Esophagus (tissue), 2 donors: ENCODE data around the gene MED4. TPM values are rescaled to one million over a fixed set of nuclear protein-coding genes. Genes with fewer than 3 reads are reported as not detected.

ENCODE experiments used
- H3K27ac ChIP-seq, 2 donors: one replicate each; pipeline ENCODE4 v1.5.1; 2013; ENCODE audit warnings: low read depth in 2 of 2, mild to moderate bottlenecking in 2 of 2, inconsistent platforms in 1 of 2, low read length in 1 of 2, moderate library complexity in 1 of 2
- H3K27me3 ChIP-seq, 2 donors: one replicate each; pipeline ENCODE4 v1.6.1; 2013; ENCODE audit warnings: low read length in 2 of 2, control low read depth in 1 of 2, mild to moderate bottlenecking in 1 of 2; ENCODE audit not compliant: insufficient read depth in 2 of 2, control insufficient read depth in 1 of 2
- H3K36me3 ChIP-seq, 2 donors: one replicate each; pipeline ENCODE4 v1.6.1; 2013; ENCODE audit warnings: low read length in 1 of 2; ENCODE audit not compliant: control insufficient read depth in 2 of 2, insufficient read depth in 2 of 2
- H3K4me1 ChIP-seq, 2 donors: one replicate each; pipeline ENCODE4 v1.6.1; 2013; ENCODE audit warnings: low read length in 1 of 2; ENCODE audit not compliant: control insufficient read depth in 2 of 2, insufficient read depth in 2 of 2
- H3K4me3 ChIP-seq, 2 donors: one replicate each; pipeline ENCODE4 v1.5.1; 2013; ENCODE audit warnings: low read length in 2 of 2, mild to moderate bottlenecking in 2 of 2, low read depth in 1 of 2, moderate library complexity in 1 of 2
- H3K9me3 ChIP-seq, 2 donors: one replicate each; pipeline ENCODE4 v1.6.1; 2013; ENCODE audit warnings: mild to moderate bottlenecking in 2 of 2, low read depth in 1 of 2, low read length in 1 of 2, moderate library complexity in 1 of 2; ENCODE audit not compliant: control insufficient read depth in 2 of 2, insufficient read depth in 1 of 2
- WGBS, 2 donors: extraction: QIAGEN DNeasy Blood & Tissue Kit; methylation state at CpG; one replicate each; pipeline ENCODE4 v1.1.7; 2013; 5-methylcytosine and 5-hydroxymethylcytosine counted together
- polyA plus RNA-seq, 2 donors: library from polyadenylated mRNA; stranded (reverse); fragments of 200-250 nt; gene quantifications; one replicate each; pipeline ENCODE4 v1.2.3, GENCODE V29; 2013
- donor health status: healthy with polysubstance abuse.
- donor health status: Bipolar disorder and iron deficiency.

Gene MED4, protein sequence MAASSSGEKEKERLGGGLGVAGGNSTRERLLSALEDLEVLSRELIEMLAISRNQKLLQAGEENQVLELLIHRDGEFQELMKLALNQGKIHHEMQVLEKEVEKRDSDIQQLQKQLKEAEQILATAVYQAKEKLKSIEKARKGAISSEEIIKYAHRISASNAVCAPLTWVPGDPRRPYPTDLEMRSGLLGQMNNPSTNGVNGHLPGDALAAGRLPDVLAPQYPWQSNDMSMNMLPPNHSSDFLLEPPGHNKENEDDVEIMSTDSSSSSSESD
- polyA plus RNA-seq = 10 to 100 TPM; 48.9 to 49.7 TPM

DNA sequence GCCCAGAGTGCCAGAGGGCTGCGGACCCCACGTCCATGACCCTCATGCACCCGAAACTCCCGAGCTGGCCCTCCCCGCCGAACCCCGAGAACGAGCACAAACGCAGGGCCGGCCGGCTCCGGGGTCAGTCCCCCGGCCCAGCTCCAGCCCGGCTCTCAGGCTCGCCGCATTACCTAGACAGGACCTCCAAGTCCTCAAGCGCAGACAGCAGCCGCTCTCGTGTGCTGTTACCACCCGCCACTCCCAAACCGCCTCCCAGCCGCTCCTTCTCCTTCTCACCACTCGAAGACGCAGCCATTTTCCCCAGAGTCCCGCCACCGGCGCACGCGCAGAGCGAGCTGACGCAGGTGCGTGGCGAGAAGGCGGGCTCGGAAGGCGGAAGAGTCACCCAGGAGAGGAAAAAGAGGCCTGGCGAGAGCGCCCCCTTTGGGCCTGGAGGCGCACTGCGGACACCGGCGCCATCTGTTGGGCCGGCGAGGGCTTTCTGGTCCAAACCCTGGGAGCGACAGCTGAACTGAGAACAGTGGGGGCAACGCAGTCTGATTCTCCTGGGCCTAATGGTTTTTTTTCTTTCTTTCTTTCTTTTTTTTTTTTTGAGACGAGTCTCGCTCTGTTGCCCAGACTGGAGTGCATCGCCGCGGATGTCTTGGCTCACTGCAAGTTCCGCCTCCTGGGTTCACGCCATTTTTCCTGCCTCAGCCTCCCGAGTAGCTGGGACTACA is at the start of gene MED4:
TSS of gene MED4 (minus strand) at position 324 of the 722 bp plus-strand sequence. CDS start at position 298, 26 bp downstream.
- peaks cover 3% of the 10 kb centered on the region in 2 donors for H3K4me1 ChIP-seq
- WGBS, 2 donors = 8 to 10% methylated on average over 54 of the region's 54 CpGs
- H3K27ac ChIP-seq = peak within 1 kb of the TSS; percentile 72 to 77

DNA sequence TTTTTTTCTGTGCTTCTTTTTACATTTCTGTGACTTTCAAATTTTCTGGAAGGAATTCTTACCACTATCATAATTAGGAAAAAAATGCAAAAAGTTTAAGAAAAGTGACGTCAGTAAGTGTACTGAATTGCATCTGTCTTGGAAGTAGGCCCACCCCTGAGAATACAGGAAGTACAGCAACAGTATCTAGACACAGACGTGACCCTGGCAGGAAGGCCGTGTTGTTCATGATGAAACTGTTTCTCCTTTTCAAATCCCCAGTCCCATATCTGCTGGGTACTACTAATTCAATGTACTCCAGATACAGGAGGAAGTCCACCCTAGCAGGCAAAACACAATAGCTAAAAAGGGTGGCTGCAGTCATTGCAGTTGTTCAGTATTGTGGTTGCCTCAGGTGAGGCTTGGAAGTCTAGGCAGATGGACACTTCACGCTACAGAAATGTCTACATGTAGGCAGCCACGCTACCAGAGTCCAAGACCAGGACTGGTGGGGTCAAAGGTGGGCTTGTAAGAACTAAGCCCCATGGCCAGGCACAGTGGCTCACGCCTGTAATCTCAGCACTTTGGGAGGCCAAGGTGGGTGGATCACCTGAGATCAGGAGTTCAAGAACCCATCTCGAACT is 49.6 kb upstream of the MED4 start:
- Histone ChIP-seq H3K36me3 (no peaks in the 10 kb centered on the region), H3K27ac (peak overlapping the region in 1 of 2 donors; percentile 24), H3K4me1 (no peaks in the 10 kb centered on the region), H3K27me3 (no peaks in the 10 kb centered on the region), H3K9me3 (no peaks in the 10 kb centered on the region), H3K4me3 (no peak overlapping the region)
- WGBS, 2 donors = 75 to 77% methylated on average over 7 of the region's 7 CpGs

More for the DNA sequence above, at the start of gene MED4:
- no peaks in the 10 kb centered on the region for H3K9me3 ChIP-seq
- no peaks in the 10 kb centered on the region for H3K36me3 ChIP-seq
- H3K27me3 ChIP-seq = no peaks in the 10 kb centered on the region
- peak within 1 kb of the TSS; percentile 91 to 94 for H3K4me3 ChIP-seq

DNA sequence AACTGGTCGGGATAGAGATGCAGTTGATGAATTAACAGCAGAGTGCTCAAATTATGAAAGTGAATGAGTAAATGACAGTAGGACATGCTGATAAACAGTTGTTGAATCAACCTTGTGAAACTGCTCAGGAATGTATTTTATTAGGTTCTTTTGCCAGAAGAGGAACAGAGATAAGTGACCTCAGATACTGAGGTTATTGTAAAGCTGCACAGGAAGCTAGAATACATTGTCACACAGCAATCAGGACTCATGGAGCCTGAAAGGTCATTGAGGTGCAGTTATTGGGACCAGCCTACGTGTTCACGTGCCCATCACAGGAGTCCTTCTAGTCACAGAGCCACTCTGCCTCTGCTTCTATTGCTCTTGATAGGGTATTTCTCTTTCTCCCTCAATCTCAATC is 47.5 kb upstream of the MED4 start:
- no peaks in the 10 kb centered on the region for H3K27me3 ChIP-seq
- H3K36me3 ChIP-seq = no peaks in the 10 kb centered on the region
- no peaks in the 10 kb centered on the region for H3K9me3 ChIP-seq
- WGBS, 2 donors = 77 to 87% methylated on average over 3 of the region's 3 CpGs
- H3K4me3 ChIP-seq = no peak overlapping the region
- H3K4me1 ChIP-seq = no peaks in the 10 kb centered on the region
- H3K27ac ChIP-seq = no peak overlapping the region

DNA sequence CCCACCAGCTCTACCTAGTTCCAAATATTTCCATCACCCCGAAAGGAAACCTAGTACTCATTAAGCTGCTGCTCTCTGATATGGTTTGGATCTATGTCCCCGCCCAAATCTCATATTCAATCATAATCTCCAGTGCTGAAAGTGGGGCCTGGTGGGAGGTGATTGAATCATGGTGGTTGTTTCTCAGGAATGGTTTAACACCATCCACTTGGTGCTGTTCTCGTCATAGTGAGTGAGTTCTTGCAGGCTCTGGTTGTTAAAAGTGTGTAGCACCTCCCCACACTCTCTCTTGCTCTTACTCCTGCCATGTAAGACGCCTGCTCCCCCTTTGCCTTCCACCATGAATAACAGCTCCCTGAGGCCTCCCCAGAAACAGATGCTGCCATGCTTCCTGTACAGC is 43.4 kb upstream of the MED4 start:
- Histone ChIP-seq H3K4me3 (no peak overlapping the region), H3K9me3 (no peaks in the 10 kb centered on the region), H3K27ac (no peak overlapping the region), H3K27me3 (no peaks in the 10 kb centered on the region), H3K36me3 (no peaks in the 10 kb centered on the region), H3K4me1 (no peaks in the 10 kb centered on the region)
- 92 to 94% methylated on average over 4 of the region's 4 CpGs for WGBS, 2 donors

DNA sequence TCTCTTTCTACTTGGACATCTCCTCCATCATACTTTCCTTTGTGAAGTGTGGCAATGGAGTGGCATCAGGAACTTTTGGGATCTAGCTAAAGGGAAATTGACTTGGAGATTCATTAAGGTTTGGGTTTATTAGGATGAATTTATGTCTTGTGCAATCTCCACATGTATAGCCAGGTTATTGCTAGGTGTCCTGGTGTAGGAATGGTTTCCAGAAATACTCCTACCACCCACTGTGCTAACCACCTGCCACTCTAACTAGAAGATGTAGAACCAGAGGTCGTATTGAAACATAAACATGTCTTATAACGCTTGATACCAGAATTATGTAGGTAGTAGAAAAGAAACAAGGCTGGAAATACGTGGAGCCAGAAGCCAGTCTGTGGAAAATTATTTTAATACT is 38.1 kb upstream of the MED4 start:
- no peak overlapping the region for H3K27ac ChIP-seq
- no peaks in the 10 kb centered on the region for H3K27me3 ChIP-seq
- H3K4me1 ChIP-seq = no peaks in the 10 kb centered on the region
- WGBS, 2 donors = 68 to 75% methylated on average over 3 of the region's 3 CpGs
- no peaks in the 10 kb centered on the region for H3K36me3 ChIP-seq
- H3K4me3 ChIP-seq = no peak overlapping the region
- no peaks in the 10 kb centered on the region for H3K9me3 ChIP-seq

DNA sequence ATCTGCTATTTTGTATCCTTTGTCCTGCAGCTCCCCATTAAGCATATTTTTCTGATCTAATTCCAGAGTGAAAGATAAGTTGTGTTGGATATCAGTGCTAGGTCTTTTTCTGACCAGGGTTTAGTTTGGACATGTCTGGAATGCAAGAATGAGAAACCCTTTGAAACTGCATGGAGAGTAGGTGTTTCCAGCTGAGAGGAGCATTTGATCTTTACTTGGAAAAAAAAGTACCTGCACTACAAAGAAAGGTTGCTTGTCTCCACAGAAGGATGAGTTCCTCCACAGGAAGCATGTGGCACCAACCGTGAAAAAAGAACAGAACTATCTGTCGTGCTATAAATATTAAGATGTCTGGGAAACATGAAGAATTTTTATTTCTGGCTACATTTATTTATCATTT is 36.6 kb upstream of the MED4 start:
- Histone ChIP-seq H3K27ac (no peak overlapping the region), H3K36me3 (no peaks in the 10 kb centered on the region), H3K9me3 (no peaks in the 10 kb centered on the region), H3K4me3 (no peak overlapping the region), H3K27me3 (no peaks in the 10 kb centered on the region), H3K4me1 (no peaks in the 10 kb centered on the region)
- WGBS, 2 donors = 29 to 55% methylated on average over 2 of the region's 2 CpGs

DNA sequence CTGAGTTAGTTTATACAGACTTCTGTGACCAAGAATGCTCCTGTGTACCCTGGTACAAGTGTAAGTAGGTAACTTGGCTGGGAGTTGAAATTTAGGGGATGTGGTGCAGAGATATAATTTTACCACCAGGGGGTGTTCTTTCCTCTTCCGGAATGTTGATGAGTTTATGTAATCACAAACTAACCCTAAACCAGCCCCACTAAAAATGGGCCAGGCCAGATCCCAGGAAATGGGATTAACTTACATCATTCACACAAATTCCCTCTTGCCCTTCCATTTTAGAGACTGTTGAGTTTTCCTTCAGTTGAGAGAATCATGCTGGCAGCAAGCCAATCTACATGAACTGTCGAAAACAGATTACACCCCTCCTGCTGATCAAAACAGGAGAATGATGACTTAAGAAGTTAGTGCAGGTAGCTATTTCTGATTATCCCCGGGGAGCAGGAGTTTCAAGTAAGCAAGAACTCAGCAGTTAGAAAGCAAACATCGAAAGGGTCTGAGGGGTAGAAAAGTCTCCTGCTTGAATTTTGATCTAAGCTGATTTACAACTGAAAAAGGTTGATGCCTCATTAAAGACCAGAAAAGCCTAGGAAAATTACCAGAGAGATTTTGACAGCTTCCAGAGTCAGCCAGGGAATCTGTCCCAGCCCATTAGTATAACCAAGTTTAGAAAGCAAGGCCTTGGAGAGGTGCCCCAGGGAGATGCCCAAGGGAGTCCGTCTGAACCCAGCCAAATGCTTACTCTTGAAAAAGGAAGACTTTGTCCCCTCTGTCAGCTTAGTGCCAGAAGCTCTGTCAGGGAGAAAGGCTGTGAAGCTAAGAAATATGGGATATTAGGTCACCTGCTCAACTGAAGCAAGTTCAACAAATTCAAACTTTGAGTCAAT is 32.3 kb upstream of the MED4 start:
- peak overlapping the region; percentile 50 to 71 for H3K27ac ChIP-seq
- no peaks in the 10 kb centered on the region for H3K9me3 ChIP-seq
- peaks cover 0 to 6% of the 10 kb centered on the region in 2 donors for H3K4me1 ChIP-seq
- H3K27me3 ChIP-seq = no peaks in the 10 kb centered on the region
- H3K4me3 ChIP-seq = no peak overlapping the region
- 15 to 16% methylated on average over 5 of the region's 5 CpGs for WGBS, 2 donors
- H3K36me3 ChIP-seq = no peaks in the 10 kb centered on the region

DNA sequence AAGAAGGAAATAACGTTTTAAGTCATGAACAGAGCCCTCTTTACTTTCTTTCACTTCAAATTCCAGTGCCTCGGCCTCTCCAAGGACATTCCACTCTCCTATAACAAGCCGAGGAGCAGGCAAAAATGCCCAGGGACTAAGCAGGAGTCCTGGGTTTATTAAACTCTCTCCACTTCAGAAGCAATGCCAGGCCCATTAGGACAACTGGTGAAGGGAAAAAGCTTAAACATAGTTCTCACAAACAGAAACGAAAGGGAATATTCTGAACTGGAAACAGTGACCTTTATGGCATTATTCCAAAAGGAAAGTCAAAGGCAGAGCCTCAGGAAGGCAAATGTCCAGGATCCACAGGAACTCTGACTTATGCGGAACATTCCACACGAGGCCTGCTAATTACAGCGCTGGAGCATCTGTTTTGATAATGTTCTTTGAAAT is 30.9 kb upstream of the MED4 start:
- H3K36me3 ChIP-seq = no peaks in the 10 kb centered on the region
- no peaks in the 10 kb centered on the region for H3K27me3 ChIP-seq
- peaks cover 0 to 6% of the 10 kb centered on the region in 2 donors for H3K4me1 ChIP-seq
- WGBS, 2 donors = 32 to 39% methylated on average over 7 of the region's 7 CpGs
- H3K4me3 ChIP-seq = no peak overlapping the region
- H3K9me3 ChIP-seq = no peaks in the 10 kb centered on the region
- peak overlapping the region; percentile 71 to 74 for H3K27ac ChIP-seq

DNA sequence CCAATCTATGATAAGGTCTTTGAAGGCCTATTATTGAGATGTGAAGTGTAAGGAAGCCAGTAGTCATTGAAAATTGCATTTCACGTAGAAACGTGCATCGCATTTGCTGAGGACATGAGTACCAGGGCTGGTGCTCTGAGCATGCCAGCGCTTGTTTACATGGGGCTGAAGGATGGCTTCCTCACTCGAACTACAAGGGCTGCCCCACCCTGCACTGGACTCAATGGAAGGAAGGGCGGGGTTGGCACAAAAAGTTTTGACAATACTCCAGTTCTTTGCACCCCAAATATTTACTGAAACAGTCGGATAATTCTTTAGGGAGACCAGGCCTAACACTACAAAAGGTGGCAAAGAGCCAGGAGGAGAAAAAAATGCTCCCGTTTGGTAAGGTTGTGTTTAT is 28.9 kb upstream of the MED4 start:
- Histone ChIP-seq H3K36me3 (no peaks in the 10 kb centered on the region), H3K27ac (peak overlapping the region; percentile 88 to 90), H3K4me3 (no peak overlapping the region), H3K4me1 (peaks cover 0 to 6% of the 10 kb centered on the region in 2 donors), H3K9me3 (no peaks in the 10 kb centered on the region), H3K27me3 (no peaks in the 10 kb centered on the region)
- 44 to 51% methylated on average over 8 of the region's 8 CpGs for WGBS, 2 donors
